Activated naive CD8-positive, alpha-beta T cell treated with anti-CD3 and anti-CD28 coated beads for 36 hours (primary cell): ENCODE data around the gene PHIP. TPM values are rescaled to one million over a fixed set of nuclear protein-coding genes. Genes with fewer than 3 reads are reported as not detected.
"Not testable (repeated sequence)": the region's sequence is repeated elsewhere in the genome, so short reads cannot be mapped to it uniquely, and the experiment has no call there.

ENCODE experiments used
- DNase-seq: peaks from one replicate; pipeline ENCODE4 v3.0.0; 2021
- H3K27ac Mint-ChIP-seq: one replicate; pipeline ENCODE4 v1.8.0; 2022; ENCODE audit warnings: mild to moderate bottlenecking, moderate library complexity, mixed read lengths
- H3K27me3 Mint-ChIP-seq: one replicate; pipeline ENCODE4 v1.8.0; 2022; ENCODE audit warnings: mild to moderate bottlenecking, mixed read lengths
- H3K36me3 Mint-ChIP-seq: one replicate; pipeline ENCODE4 v1.8.0; 2021; ENCODE audit warnings: mild to moderate bottlenecking, mixed read lengths
- H3K4me1 Mint-ChIP-seq: one replicate; pipeline ENCODE4 v1.8.0; 2021; ENCODE audit warnings: mixed read lengths
- H3K4me3 Mint-ChIP-seq: one replicate; pipeline ENCODE4 v1.8.0; 2022; ENCODE audit warnings: mild to moderate bottlenecking, moderate library complexity, mixed read lengths
- H3K9me3 Mint-ChIP-seq: one replicate; pipeline ENCODE4 v1.8.0; 2022; ENCODE audit warnings: mixed read lengths
- total RNA-seq, 2 experiments: library from RNA; stranded (reverse); gene quantifications; one replicate each; pipeline ENCODE4 v1.2.3, GENCODE V29; 2021

The PHIP gene
- total RNA-seq, 2 experiments from 2014 or later, result 20.9 to 21.6 TPM

DNA sequence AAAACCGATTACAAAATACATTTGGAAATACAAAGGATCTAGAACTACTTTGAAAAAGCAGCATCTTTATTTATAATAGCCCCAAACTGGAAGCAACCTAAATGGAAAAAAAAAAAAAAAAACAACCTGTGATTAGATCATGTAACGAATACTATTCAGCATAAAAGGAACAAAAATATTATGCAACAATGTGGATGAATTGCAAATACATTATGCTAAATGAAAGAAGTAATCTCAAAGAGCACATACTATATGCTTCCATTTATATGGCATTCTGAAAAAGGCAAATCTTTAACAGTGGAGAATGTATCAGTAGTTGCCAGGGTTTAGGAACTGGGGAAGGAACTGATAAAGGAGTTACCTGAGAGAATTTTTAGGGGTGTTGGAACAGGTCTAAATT, 181.8 kb downstream of the PHIP start:
- no peaks in the 10 kb centered on the region for H3K27me3 Mint-ChIP-seq
- DNase-seq, result no peak
- H3K9me3 Mint-ChIP-seq, result no peaks in the 10 kb centered on the region

GRCh38 chr6:78889901-78890300, 188.2 kb downstream of the PHIP start:
- not testable (repeated sequence) for H3K4me3 Mint-ChIP-seq, H3K27me3 Mint-ChIP-seq, DNase-seq, H3K27ac Mint-ChIP-seq, H3K9me3 Mint-ChIP-seq, H3K4me1 Mint-ChIP-seq
- peaks cover 22% of the 10 kb centered on the region for H3K36me3 Mint-ChIP-seq

More for the DNA sequence above, 181.8 kb downstream of the PHIP start:
- peaks cover 2% of the 10 kb centered on the region for H3K36me3 Mint-ChIP-seq
- H3K4me3 Mint-ChIP-seq, result no peak overlapping the region
- no peak overlapping the region for H3K27ac Mint-ChIP-seq
- no peaks in the 10 kb centered on the region for H3K4me1 Mint-ChIP-seq

Other genes with a start within 250 kb of the PHIP start
- 1 to 10 TPM; 3.5 to 3.6 TPM for gene IRAK1BP1, start 210.7 kb downstream of the PHIP start, total RNA-seq
- gene HMGN3, start 156.4 kb upstream of the PHIP start, total RNA-seq, result 10 to 100 TPM; 70.6 to 74.8 TPM